ENCODE results near the gene MRPS11.

- TF ChIP-seq, protein P1, sequence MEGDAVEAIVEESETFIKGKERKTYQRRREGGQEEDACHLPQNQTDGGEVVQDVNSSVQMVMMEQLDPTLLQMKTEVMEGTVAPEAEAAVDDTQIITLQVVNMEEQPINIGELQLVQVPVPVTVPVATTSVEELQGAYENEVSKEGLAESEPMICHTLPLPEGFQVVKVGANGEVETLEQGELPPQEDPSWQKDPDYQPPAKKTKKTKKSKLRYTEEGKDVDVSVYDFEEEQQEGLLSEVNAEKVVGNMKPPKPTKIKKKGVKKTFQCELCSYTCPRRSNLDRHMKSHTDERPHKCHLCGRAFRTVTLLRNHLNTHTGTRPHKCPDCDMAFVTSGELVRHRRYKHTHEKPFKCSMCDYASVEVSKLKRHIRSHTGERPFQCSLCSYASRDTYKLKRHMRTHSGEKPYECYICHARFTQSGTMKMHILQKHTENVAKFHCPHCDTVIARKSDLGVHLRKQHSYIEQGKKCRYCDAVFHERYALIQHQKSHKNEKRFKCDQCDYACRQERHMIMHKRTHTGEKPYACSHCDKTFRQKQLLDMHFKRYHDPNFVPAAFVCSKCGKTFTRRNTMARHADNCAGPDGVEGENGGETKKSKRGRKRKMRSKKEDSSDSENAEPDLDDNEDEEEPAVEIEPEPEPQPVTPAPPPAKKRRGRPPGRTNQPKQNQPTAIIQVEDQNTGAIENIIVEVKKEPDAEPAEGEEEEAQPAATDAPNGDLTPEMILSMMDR (IDR thresholded peaks at IDR 0.05), result no peak
- no peak for TF ChIP-seq POLR2A (IDR thresholded peaks at IDR 0.05)
- no peak for TF ChIP-seq POLR2AphosphoS5 (IDR thresholded peaks at IDR 0.05)
- TF ChIP-seq EP300 (IDR thresholded peaks at IDR 0.05), result no peak
These were observed 38.5 kb upstream of the MRPS11 start for GRCh38 chr15:88428805-88429605.
